HepG2 (cell line): ENCODE results near the gene PCGF2. TPM values are rescaled to one million over a fixed set of nuclear protein-coding genes. Genes with fewer than 3 reads are reported as not detected.
"Not testable (repeated sequence)": the region's sequence is repeated elsewhere in the genome, so short reads cannot be mapped to it uniquely, and the experiment has no call there.

Experiments
- ATAC-seq: fragments of 200-7000 bp; cut with Tn5 transposase; 3 replicates; pipeline ENCODE4 v1.9.1; 2020; ENCODE audit warnings: mild to moderate bottlenecking, moderate library complexity
- BruUV-seq: library from RNA; stranded (reverse); fragments of 400-500 nt; replicated peaks from 2 replicates; lab custom pipeline; 2021; lab: Mats Ljungman, UMichigan
- CTCF ChIA-PET: fragments of 300-600 bp; formaldehyde crosslinking; extraction: SDS; loops from one replicate; lab custom pipeline; 2021; ENCODE audit warnings: low total read pairs, inconsistent platforms, low intra/inter-chr PET ratio; lab: Yijun Ruan, JAX
- POLR2A ChIA-PET: fragments of 350-600 bp; sonication (Branson Sonifier 250); formaldehyde crosslinking; loops from one replicate; lab custom pipeline; 2020; ENCODE audit warnings: antibody characterized with exemption, inconsistent platforms; lab: Yijun Ruan, JAX
- DNase-seq: peaks from one replicate; pipeline ENCODE4 v3.0.0-alpha.2; 2015; ENCODE audit warnings: low spot score
- FAIRE-seq: peaks from 3 replicates; lab custom pipeline; 2011; peaks lifted over from hg19 to GRCh38; lab: Jason Lieb, UNC
- H2AFZ ChIP-seq: one replicate; pipeline ENCODE4 v1.6.1; 2011; ENCODE audit warnings: low read length, inconsistent platforms
- H3K27ac ChIP-seq: fragments of 300-600 bp; 3 replicates; pipeline ENCODE4 v1.8.0; 2011; ENCODE audit warnings: mixed run types, mild to moderate bottlenecking, mixed read lengths, low read length, inconsistent platforms; ENCODE audit not compliant: insufficient read depth; ENCODE audit errors: extremely low read length
- H3K27me3 ChIP-seq, 2 experiments: fragments of 200-600 bp in 1 of 2; 2 replicates in 1 of 2; 3 replicates in 1 of 2; pipeline versions ENCODE4 v1.6.0 to v1.8.0; 2011; ENCODE audit warnings: low read length in 2 of 2, mild to moderate bottlenecking in 2 of 2, moderate library complexity in 2 of 2, inconsistent platforms in 1 of 2; ENCODE audit not compliant: insufficient read depth in 2 of 2, control insufficient read depth in 1 of 2
- H3K36me3 ChIP-seq, 2 experiments: fragments of 200-600 bp in 1 of 2; replicated peaks in 1 of 2; 2 replicates in 1 of 2; 3 replicates in 1 of 2; pipeline versions ENCODE4 v1.5.1 to v1.8.0; 2011; ENCODE audit warnings: low read length in 2 of 2, inconsistent platforms in 1 of 2; ENCODE audit not compliant: insufficient read depth in 2 of 2, control insufficient read depth in 1 of 2
- H3K4me1 ChIP-seq: 2 replicates; pipeline ENCODE4 v1.5.1; 2012; ENCODE audit warnings: low read length, inconsistent platforms; ENCODE audit not compliant: insufficient read depth
- H3K4me2 ChIP-seq: 2 replicates; pipeline ENCODE4 v1.6.0; 2011; ENCODE audit warnings: low read depth, low read length, inconsistent platforms
- H3K4me3 ChIP-seq, 3 experiments: fragments of 200-600 bp in 1 of 3; sonication (generic), shearing (Covaris generic) in 1 of 3; replicated peaks in 1 of 3; 2 replicates each; pipeline ENCODE4 v1.5.1; 2011 to 2016; ENCODE audit warnings: low read length in 3 of 3, inconsistent platforms in 2 of 3, low read depth in 2 of 3, mild to moderate bottlenecking in 2 of 3, control low read depth in 1 of 3, mixed read lengths in 1 of 3; ENCODE audit not compliant: insufficient read depth in 1 of 3
- H3K79me2 ChIP-seq: one replicate; pipeline ENCODE4 v1.6.1; 2011; ENCODE audit warnings: low read length, inconsistent platforms; ENCODE audit not compliant: insufficient read depth
- H3K9ac ChIP-seq: 2 replicates; pipeline ENCODE4 v1.6.0; 2011; ENCODE audit warnings: mild to moderate bottlenecking, low read depth, low read length, inconsistent platforms; ENCODE audit not compliant: insufficient read depth
- H3K9me3 ChIP-seq: 2 replicates; pipeline ENCODE4 v1.5.1; 2012; ENCODE audit warnings: mild to moderate bottlenecking, low read length
- H4K20me1 ChIP-seq: 2 replicates; pipeline ENCODE4 v1.6.0; 2011; ENCODE audit warnings: inconsistent platforms, mild to moderate bottlenecking, low read length, moderate library complexity; ENCODE audit not compliant: insufficient read depth
- AGO2 ChIP-seq: fragments of 200-400 bp; formaldehyde crosslinking; optimal IDR thresholded peaks from 2 replicates; pipeline ENCODE3; 2017; ENCODE audit warnings: mild to moderate bottlenecking, low read depth, low read length, moderate library complexity
- ZNF646 ChIP-seq: sonication (generic); formaldehyde crosslinking; IDR thresholded peaks from 2 replicates; pipeline ENCODE4 v1.9.0; 2021; ENCODE audit warnings: mild to moderate bottlenecking, missing genetic modification reagents
- ZNF687 ChIP-seq: sonication (generic); formaldehyde crosslinking; IDR thresholded peaks from 2 replicates; pipeline ENCODE4 v1.5.1; 2020; ENCODE audit warnings: mild to moderate bottlenecking, missing genetic modification reagents, moderate library complexity
- WGBS: methylation state at CpG from one replicate; pipeline ENCODE4 v1.1.6; 2017; ENCODE audit warnings: low lambda C conversion rate; 5-methylcytosine and 5-hydroxymethylcytosine counted together
- in situ Hi-C: cut with HindIII; loops from 2 replicates; pipeline ENCODE4 v1.10.0; 2017; ENCODE audit warnings: low pct_unique_long_range_greater_than_20kb; ENCODE audit not compliant: extremely low pct_ligation_motif_present
- intact Hi-C: fragments of 100-400 bp; cut with micrococcal nuclease; formaldehyde crosslinking; loops from one replicate; pipeline ENCODE4 v1.10.0; 2022; ENCODE audit not compliant: unreplicated experiment
- polyA plus RNA-seq, 8 experiments: library from polyadenylated mRNA; depleted of rRNA in 3 of 8; stranded (reverse) in 7 of 8; unstranded in 1 of 8; fragments of >200 nt; fragmentation: Illumina TruSeq in 4 of 8; extraction: Trizol in 4 of 8; gene quantifications; 2 replicates each; pipeline versions ENCODE4 v1.2.1 to v1.2.3, GENCODE V29; 2011 to 2016; ENCODE audit warnings: low read depth in 4 of 8, missing spikeins in 1 of 8, mixed read lengths in 1 of 8; ENCODE audit not compliant: insufficient read depth in 1 of 8
- total RNA-seq, 5 experiments: library from RNA; depleted of rRNA; stranded (reverse); fragments of >200 nt; fragmentation: Illumina TruSeq; extraction: Trizol; gene quantifications; 2 replicates each; pipeline ENCODE4 v1.2.3, GENCODE V29; 2016; ENCODE audit warnings: low read depth in 1 of 5

PCGF2 gene
- total and polyA plus RNA-seq, 2 of the 13 experiments (the other 11 are each of a cell fraction or from before 2014, with no cell fraction given), result 11.6 to 29.4 TPM

GRCh38 chr17:38726145-38726544 is 22.0 kb downstream of the PCGF2 start:
- intact Hi-C loops, H3K9ac ChIP-seq, BruUV-seq, DNase-seq, H3K4me3 ChIP-seq, H3K9me3 ChIP-seq, H3K27me3 ChIP-seq, H3K27ac ChIP-seq, H3K79me2 ChIP-seq, ATAC-seq, H3K4me2 ChIP-seq, H2AFZ ChIP-seq, H4K20me1 ChIP-seq, FAIRE-seq, CTCF ChIA-PET, in situ Hi-C loops: not testable (repeated sequence)
- TF ChIP-seq ZNF687 (CRISPR knock-in tag) (peak; percentile 29; the same call in 1 of the 2 replicates), AGO2 (peak; percentile 36), ZNF646 (peak; percentile 50; the same call in 1 of the 2 replicates)
- peaks cover 19 to 27% of the 10 kb centered on the region in 2 experiments; a peak in 4 of 5 replicates for H3K36me3 ChIP-seq
- POLR2A ChIA-PET, result interaction anchor here (1.1 to 5.5 kb wide), 4 partner anchors 9 to 52 kb away, joined by 3 to 38 read pairs (median 5); partner anchors contain the start of gene MLLT6
- peaks cover 22% of the 10 kb centered on the region for H3K4me1 ChIP-seq
- WGBS, result 65% methylated on average over 8 of the region's 8 CpGs
